Activated CD4-positive, alpha-beta T cell treated with anti-CD3 and anti-CD28 coated beads for 4 hours (primary cell): ENCODE measurements around the gene PLXNA4.
"Not testable (repeated sequence)": the region's sequence is repeated elsewhere in the genome, so short reads cannot be mapped to it uniquely, and the experiment has no call there.

Experiments
- DNase-seq, 2 donors: peaks; one replicate each; pipeline ENCODE4 v3.0.0-alpha.2; 2020

The PLXNA4 gene, protein sequence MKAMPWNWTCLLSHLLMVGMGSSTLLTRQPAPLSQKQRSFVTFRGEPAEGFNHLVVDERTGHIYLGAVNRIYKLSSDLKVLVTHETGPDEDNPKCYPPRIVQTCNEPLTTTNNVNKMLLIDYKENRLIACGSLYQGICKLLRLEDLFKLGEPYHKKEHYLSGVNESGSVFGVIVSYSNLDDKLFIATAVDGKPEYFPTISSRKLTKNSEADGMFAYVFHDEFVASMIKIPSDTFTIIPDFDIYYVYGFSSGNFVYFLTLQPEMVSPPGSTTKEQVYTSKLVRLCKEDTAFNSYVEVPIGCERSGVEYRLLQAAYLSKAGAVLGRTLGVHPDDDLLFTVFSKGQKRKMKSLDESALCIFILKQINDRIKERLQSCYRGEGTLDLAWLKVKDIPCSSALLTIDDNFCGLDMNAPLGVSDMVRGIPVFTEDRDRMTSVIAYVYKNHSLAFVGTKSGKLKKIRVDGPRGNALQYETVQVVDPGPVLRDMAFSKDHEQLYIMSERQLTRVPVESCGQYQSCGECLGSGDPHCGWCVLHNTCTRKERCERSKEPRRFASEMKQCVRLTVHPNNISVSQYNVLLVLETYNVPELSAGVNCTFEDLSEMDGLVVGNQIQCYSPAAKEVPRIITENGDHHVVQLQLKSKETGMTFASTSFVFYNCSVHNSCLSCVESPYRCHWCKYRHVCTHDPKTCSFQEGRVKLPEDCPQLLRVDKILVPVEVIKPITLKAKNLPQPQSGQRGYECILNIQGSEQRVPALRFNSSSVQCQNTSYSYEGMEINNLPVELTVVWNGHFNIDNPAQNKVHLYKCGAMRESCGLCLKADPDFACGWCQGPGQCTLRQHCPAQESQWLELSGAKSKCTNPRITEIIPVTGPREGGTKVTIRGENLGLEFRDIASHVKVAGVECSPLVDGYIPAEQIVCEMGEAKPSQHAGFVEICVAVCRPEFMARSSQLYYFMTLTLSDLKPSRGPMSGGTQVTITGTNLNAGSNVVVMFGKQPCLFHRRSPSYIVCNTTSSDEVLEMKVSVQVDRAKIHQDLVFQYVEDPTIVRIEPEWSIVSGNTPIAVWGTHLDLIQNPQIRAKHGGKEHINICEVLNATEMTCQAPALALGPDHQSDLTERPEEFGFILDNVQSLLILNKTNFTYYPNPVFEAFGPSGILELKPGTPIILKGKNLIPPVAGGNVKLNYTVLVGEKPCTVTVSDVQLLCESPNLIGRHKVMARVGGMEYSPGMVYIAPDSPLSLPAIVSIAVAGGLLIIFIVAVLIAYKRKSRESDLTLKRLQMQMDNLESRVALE (N-terminal part only)

GRCh38 chr7:132575982-132576720 is at the start of gene PLXNA4:
Gene PLXNA4 (minus strand): TSS chr7:132576470. CDS start chr7:132508693, 67,777 bp downstream.
- DNase-seq = no peak

DNA sequence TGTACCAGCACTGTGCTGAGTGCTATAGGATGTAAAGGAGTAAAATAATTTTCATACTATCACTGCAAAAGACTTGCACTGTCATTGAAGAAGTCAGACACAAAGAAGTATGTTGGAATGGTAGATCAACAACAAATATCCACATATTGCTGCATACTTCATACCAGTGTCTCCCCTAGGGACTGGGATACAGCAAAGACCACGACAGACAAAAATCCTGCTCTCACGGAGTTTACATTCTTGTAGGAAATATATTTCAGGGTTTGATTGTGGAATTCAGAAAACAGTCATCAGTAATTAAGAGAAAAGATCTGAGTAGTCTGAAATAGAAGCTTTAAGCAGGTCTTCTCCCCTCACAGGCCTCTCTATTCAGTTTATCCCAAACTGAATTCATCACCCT is 49.4 kb upstream of the PLXNA4 start:
- DNase-seq = no peak

GRCh38 chr7:132622081-132622480 is 45.8 kb upstream of the PLXNA4 start:
- DNase-seq = no peak

DNA sequence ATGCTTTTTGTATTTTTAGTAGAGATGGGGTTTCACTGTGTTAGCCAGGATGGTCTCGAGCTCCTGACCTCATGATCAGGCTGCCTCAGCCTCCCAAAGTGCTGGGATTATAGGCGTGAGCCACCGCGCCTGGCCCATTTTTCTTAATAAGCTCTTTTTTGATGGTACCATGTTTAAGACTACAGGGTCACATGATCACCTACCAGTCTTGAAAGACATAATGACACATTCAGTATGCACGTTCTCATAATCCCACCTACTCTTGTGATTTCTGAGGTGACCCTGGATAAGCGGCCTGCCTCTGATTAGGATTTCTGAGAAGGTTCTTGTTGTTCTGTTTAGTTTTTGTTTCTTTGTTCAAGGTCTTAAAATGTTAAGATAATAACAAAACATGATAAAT is 43.7 kb upstream of the PLXNA4 start:
- DNase-seq = no peak

DNA sequence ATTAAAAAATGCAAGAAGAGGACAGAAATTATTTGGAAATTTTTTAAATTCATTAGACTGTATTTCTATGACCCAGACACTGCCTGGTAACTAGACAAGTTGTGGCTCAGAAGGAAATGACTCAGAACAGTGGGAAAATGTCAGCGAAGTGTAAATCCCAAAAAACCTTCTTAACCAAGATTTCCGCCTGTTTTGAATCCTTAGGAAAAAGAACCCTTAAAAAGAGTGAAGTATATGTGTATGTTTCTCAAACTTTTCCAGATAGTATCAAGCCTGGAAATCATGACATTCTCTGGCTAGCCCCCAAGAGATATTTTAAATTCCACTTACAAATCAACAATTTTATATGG is 42.7 kb upstream of the PLXNA4 start:
- no peak for DNase-seq

- DNase-seq = no peak
Measured at GRCh38 chr7:132618271-132618955, 42.1 kb upstream of the PLXNA4 start.

- DNase-seq = no peak
Measured at GRCh38 chr7:132614428-132615318, 38.4 kb upstream of the PLXNA4 start.

DNA sequence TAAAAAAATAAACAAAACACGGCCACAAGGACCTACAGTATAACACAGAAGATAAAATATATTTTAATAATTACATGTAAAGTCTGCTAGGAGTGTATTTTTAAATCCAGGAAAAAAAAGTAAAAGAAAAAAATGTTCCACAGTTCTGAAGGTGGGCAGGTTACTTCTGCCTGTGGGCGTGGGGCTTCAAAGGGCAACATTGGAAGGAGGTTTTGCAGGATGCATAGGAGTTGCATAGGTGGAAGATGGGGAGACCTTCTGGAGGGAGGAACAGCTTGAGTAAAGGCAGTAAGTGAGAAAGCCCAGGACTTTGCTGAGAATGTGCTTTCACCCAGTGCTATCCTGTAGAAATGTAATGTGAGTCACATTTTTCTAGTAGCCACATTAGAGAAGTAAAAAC is 37.5 kb upstream of the PLXNA4 start:
- DNase-seq = no peak

DNA sequence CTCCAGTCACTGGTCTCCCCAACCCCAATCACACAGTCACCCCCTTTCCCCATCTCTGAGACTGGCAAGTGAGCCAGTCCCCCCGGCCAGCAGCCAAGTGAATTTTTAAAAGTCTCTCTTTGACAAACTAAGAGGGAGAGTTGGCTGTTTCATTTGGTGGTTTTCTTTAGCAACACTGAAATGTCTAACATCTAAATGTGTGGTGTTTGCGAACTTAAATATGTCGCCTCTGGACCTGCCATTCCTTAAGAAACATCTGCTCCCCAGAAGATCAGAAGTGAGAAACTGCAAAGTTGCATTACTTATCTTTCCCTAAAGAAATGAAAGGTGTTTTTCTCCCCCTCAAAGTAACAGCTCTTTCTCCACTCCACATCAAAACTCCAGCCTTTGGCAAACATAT is 34.7 kb upstream of the PLXNA4 start:
- DNase-seq = no peak

- DNase-seq = no peak
Measured at GRCh38 chr7:132609906-132610520, 33.7 kb upstream of the PLXNA4 start.

DNA sequence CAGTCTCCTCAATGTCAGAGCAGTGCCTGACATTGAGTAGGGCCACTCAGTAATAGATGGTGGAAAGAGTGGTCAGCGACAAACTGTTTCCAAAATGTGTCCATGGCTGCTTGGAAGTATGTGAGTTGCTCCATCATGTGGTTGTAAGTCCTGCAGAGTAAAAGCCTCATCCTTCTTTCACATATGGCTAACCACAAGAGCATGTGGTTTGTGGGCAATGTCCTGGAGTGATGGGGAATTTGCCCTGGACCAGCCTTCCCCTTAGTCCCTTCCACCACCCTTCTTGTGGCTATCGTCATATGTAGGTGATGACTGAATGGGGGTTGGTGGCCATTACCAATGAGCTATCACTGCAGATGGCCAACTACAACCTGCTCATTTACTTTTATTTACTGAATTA is 33.0 kb upstream of the PLXNA4 start:
- DNase-seq = no peak

- no peak for DNase-seq
Measured at GRCh38 chr7:132608523-132608922, 32.3 kb upstream of the PLXNA4 start.

DNA sequence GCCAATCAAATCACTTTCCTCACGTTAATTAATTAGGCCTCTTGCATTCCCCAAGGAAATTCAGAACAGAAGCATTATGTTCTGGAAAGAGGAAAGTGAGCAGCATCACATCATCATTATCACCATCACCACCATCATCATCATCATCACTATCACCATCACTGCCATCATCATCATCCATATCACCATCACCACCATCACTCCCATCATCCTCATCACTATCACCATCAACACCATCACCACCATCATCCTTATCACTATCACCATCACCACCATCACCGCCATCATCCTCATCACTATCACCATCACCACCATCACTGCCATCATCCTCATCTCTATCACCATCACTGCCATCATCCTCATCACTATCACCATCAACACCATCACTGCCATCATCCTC is 31.4 kb upstream of the PLXNA4 start:
- DNase-seq = no peak

DNA sequence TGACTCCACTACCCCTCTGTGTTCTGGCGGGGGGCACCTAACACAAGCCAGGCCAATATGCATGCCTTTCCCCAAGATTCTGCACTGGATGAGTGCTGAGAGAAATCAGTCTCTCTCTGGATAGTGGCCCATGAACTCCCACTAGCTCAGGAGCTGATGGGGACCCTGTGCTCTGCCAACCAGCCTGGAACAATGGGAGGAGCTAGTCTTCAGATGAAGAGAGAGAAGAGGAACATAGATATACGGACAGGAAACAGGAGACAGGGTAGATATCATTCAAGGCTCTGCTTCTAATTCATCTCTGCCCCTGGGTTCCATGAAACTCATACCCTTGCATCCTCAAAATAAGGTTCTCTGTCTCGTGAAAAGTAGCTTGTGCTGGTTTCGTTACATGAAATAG is 27.9 kb upstream of the PLXNA4 start:
- no peak for DNase-seq

DNA sequence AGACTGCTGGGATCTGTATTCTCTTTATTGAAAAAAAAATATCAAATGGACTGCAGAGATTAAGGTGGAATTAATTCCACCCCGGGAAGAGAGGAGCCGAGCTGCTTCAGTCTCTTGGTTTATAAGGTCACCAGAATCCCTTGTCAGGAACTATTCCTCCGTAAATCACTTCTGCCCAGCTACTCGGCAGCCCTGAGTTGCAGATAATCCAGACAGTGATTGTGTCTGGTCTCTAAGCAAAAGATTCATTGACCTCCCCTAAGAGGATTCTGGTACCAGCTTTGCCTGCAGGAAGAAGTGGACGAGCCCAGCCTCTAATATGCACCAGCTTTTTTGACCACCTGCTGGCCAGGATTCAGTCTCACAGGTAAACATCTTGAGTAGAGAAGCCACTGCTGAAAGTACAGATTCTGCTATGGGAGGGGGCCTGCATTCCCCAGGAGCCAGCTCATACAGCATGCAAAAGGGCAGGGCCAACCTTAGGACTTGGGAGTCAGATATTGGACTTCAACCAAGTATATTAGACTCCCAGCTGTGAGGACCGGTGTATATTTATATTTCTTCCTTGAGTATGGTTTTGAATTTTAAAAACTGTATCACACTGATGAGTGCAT is 27.1 kb upstream of the PLXNA4 start:
- no peak for DNase-seq

GRCh38 chr7:132601783-132602182 is 25.5 kb upstream of the PLXNA4 start:
- DNase-seq = no peak

GRCh38 chr7:132596588-132596987 is 20.3 kb upstream of the PLXNA4 start:
- no peak for DNase-seq

GRCh38 chr7:132594741-132595140 is 18.5 kb upstream of the PLXNA4 start:
- DNase-seq = not testable (repeated sequence)

GRCh38 chr7:132592936-132593335 is 16.7 kb upstream of the PLXNA4 start:
- no peak for DNase-seq
